Omental fat pad (tissue), 4 donors: ENCODE data around the gene ZNF70. TPM values are rescaled to one million over a fixed set of nuclear protein-coding genes. Genes with fewer than 3 reads are reported as not detected.

Source experiments
- ATAC-seq: fragments of 150-250 bp; one replicate; pipeline ENCODE4 v1.9.1; 2016; ENCODE audit warnings: mild to moderate bottlenecking, moderate library complexity; ENCODE audit not compliant: low FRiP score
- DNase-seq: peaks from one replicate; pipeline ENCODE4 v3.0.0-alpha.2; 2019; ENCODE audit warnings: low spot score
- total RNA-seq, 4 donors: library from RNA; depleted of rRNA; stranded (reverse); fragments of >200 nt; gene quantifications; one replicate each; pipeline ENCODE4 v1.1.0, GENCODE V29; 2016
- TF ChIP-seq, protein P1 (sequence below), 3 donors: fragments of 450-650 bp; IDR thresholded peaks; one replicate each; pipeline ENCODE4 v1.5.1; 2016 to 2017; ENCODE audit warnings: antibody characterized with exemption in 3 of 3, mild to moderate bottlenecking in 3 of 3, moderate library complexity in 2 of 3

Gene ZNF70
- total RNA-seq, 4 donors from 2014 or later: 2.8 to 5.1 (median 4.0) TPM

DNA sequence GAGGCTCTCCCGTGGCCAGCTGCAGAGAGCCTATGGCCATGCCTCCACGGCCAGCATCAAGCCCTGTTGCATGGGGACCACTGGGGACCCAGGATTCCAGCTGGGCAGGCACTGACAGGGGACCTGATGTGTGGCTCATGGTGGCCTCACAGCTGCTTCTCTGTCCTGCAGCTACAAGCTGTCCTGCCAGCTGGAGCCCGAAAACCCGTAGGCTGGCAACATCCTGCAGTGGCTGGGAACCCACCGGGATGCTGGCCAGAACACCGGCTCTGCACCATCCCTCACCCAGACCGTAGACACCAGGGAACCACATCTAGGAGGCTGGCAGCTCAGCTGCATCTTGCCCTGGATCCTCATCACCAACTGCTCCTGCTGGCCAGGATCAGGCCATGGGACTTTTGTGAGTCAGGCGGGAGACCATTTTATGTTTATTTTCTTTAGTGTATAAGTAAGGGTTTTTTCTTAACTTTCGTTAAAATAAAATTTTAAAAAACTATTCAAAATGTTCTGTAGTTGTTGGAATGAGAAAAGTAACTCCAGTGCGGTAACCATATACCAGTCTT is 52.2 kb downstream of the ZNF70 start:
- no peak for ATAC-seq
- TF ChIP-seq, protein P1, sequence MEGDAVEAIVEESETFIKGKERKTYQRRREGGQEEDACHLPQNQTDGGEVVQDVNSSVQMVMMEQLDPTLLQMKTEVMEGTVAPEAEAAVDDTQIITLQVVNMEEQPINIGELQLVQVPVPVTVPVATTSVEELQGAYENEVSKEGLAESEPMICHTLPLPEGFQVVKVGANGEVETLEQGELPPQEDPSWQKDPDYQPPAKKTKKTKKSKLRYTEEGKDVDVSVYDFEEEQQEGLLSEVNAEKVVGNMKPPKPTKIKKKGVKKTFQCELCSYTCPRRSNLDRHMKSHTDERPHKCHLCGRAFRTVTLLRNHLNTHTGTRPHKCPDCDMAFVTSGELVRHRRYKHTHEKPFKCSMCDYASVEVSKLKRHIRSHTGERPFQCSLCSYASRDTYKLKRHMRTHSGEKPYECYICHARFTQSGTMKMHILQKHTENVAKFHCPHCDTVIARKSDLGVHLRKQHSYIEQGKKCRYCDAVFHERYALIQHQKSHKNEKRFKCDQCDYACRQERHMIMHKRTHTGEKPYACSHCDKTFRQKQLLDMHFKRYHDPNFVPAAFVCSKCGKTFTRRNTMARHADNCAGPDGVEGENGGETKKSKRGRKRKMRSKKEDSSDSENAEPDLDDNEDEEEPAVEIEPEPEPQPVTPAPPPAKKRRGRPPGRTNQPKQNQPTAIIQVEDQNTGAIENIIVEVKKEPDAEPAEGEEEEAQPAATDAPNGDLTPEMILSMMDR (IDR thresholded peaks at IDR 0.05): no peak
- no peak for DNase-seq

DNA sequence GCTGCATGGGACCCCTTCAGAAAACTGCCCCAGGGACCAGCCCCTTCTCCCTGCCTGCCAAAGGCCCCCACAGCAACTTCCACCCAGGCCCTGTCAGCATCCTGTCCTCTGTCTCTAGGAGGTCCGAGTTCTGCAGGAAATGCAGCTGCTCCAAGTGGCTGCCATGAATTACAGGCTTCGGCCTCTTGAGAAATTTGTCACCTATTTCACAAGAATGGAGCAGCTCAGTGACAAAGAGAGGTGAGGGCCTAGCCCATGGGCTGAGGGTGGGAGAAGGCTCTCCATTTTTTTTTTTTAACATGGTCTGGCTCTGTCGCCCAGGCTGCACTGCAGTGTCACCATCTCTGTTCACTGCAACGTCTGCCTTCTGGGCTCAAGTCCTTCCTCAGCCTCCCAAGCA is 52.8 kb downstream of the ZNF70 start:
- TF ChIP-seq, protein P1 (IDR thresholded peaks at IDR 0.05): no peak
- DNase-seq (no peak), ATAC-seq (no peak)

DNA sequence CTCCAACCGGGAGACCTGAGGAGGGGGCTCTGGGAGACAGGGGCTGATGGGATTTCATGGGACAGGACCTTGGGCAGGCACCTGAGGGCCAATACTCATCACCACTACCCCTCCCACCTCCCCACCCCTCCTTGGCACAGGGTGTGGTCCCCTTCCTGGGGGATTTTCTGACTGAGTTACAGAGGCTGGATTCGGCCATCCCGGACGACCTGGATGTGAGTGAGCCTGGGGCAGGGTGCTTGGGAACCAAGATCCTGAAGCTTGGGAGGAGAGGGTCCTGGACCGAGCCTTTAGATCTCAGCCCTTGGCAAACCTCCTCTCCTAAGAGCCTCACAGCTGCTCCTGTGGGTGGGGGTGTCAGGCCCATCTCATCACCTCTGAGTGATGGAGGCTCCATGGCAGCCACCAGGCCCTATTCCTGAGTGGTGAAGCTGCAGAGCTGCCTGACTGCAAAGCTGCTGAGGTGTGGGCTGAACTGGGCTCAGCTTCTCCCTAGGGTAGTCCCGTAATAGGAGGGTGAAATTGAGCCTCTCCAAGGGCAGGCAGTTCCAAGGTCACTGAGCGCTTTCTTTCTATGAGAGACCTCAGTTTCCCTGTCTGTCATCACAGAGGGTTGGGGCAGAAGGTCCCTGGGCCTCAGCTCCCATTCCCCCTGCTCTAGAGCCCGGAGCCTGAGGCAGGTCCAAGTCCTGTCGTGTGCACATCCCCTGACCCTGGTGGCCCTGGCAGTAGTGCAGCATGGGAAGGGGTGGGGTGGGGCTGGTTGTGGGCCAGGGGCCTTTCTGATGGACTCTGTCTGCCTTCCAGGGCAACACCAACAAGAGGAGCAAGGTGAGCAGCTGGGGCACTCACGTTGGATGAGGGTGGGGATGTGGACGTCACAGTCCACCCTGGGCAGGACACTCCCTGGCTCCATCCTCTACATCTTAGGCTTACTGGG is 53.6 kb downstream of the ZNF70 start:
- no peak for ATAC-seq
- TF ChIP-seq, protein P1 (IDR thresholded peaks at IDR 0.05): no peak

DNA sequence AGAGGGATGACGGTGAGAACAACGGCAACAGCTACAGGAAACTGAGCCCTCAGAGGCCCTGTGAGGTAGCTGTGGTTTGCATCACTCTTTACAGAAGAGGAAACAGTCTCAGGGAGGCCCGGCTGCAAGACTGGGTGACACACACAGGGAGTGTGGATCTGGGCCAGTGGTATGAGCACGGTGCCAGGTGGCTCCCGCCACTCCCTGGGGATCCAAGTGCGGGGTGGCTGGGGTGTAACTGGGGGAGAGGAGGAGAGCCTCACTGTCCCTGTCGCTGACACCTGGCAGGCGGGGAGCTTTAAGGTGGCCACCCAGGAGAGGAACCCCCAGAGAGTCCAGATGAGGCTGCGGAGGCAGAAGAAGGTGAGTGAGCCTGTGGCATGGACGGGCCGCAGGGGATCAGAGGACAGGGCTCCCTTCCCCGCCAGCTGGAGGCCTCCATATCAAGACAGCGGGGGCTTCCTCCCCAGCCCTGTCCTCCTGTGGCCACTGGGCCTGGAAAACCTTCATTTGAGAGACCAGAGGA is 54.5 kb downstream of the ZNF70 start:
- DNase-seq (no peak), ATAC-seq (no peak)
- TF ChIP-seq, protein P1 (IDR thresholded peaks at IDR 0.05): no peak

More for the DNA sequence above, 53.6 kb downstream of the ZNF70 start:
- DNase-seq: no peak

DNA sequence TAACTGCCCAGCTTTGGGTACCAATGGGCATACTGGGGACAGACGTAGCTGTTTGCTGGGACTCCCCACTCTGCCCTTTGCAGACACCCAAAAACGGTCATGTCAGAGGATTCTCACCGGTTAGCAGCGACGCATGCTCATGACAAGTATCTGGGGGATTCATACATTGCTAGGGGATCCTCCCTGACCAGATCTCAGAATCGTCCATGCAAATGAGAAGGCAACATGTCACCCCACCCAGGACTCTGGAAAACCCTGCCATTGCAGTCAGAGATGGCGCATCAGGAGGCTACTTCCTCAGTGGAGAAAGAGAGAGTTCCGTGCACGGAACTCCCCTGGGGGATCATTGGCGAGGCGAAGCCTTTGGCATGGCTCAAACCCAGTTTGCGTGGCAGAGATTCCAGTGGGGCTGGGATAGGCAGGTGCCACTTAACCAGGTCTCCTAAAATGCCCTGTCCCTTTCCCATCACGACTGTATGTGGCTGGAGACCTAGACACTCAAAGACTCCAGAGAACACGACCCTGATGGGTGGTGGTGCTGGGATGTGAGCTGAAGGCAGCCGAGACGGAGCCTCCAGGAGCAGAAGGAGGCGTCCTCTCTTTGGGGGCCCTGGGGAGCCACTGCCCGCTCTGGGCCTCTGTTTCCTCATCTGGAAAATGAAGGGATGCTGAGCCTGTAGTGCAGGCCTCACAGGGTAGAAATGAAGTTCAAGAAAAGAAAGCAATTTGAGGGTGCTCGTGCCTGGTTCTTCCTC is 55.2 kb downstream of the ZNF70 start:
- no peak for ATAC-seq
- TF ChIP-seq, protein P1 (IDR thresholded peaks at IDR 0.05): no peak
- DNase-seq: no peak

DNA sequence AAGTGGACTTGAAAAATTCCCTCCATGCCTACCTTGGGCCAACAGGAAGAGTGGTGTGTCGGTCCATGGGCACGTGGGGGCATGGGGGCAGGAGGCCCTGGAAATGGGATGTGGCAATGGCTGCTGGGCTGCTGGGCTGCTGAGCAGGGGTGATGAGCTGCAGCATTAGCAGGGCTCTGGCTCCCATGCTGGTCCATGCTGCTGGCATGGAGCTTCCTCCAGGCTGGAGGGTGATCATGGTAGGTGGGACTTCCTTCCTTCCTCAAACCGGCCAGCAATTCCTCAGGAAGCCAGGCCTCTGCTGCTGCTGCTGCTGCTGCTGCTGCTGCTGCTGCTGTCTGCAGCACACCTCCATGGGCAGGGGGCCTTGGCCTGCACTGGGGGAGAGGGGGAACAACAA is 55.8 kb downstream of the ZNF70 start:
- TF ChIP-seq, protein P1 (IDR thresholded peaks at IDR 0.05): no peak
- ATAC-seq: no peak
- no peak for DNase-seq
